RCC 7860 (cell line): ENCODE results near the gene CCL8.
"Not testable (repeated sequence)": the region's sequence is repeated elsewhere in the genome, so short reads cannot be mapped to it uniquely, and the experiment has no call there.

Source experiments
- DNase-seq: peaks from one replicate; pipeline ENCODE4 v3.0.0-alpha.2; 2015; ENCODE audit warnings: low spot score
- FAIRE-seq: peaks from 2 replicates; lab custom pipeline; 2012; peaks lifted over from hg19 to GRCh38; lab: Jason Lieb, UNC

The CCL8 gene

GRCh38 chr17:34313164-34313563 lies 6.1 kb upstream of the CCL8 start:
- FAIRE-seq (no peak), DNase-seq (no peak)

DNA sequence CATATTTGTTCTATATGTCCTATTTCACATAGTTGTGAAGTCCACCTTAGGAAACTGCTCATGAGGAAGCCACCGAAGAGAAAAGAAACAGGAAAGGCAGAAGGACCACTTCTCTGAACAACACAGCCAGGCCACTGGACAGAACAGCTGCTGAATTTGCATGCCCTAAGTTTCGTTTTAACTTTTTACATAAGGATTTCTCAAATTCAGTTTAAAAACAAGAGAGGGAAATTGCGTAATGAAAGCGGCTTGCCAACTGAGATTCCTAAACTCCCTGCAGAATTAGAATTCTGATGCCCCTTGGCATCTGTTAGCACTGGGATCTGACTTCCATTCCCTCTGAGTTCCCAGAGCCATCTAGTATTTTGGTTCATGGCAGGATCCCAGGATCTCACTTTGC lies 5.0 kb upstream of the CCL8 start:
- DNase-seq, result no peak
- FAIRE-seq, result no peak

GRCh38 chr17:34318474-34318873 lies 761 bp upstream of the CCL8 start:
- DNase-seq (no peak), FAIRE-seq (no peak)

DNA sequence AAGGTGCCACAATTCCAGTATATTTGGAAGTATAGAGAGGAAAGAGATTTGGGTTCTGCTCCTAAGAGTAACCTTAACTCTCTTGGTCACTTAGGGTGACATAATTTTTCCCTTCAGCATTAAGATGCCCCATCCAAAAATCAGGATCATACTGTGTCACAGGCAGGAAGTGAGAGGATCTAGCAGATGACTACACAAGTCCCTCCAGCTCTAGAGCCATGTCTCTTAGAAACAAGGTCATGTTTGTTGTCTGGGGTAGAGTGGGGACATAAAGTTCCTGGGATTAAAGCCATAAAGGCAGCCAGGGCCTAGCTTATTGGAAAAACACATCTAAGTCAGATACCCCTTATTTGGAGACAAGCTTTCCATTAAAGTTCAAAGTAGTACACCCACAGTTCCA lies 2.7 kb downstream of the CCL8 start:
- DNase-seq (no peak), FAIRE-seq (no peak)

- not testable (repeated sequence) for DNase-seq, FAIRE-seq
Observed at GRCh38 chr17:34327580-34327979, 8.3 kb downstream of the CCL8 start.

DNA sequence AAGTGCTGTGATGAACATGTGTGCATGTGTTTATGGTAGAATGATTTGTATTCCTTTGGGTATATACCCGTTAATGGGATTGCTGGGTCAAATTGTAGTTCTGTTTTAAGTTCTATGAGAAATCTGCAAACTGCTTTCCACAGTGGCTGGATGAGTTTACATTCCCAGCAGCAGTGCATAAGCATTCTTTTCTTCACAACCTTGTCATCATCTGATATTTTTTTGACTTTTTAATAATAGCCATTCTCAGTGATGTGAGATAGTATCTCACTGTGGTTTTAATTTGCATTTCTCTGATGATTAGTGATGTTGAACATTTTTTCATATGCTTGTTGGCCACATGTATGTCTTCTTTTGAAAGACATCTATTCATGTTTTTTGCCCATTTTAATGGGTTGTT lies 18.5 kb downstream of the CCL8 start:
- DNase-seq (no peak), FAIRE-seq (no peak)

GRCh38 chr17:34339138-34339770 lies 20.0 kb downstream of the CCL8 start:
- FAIRE-seq (no peak), DNase-seq (no peak)

DNA sequence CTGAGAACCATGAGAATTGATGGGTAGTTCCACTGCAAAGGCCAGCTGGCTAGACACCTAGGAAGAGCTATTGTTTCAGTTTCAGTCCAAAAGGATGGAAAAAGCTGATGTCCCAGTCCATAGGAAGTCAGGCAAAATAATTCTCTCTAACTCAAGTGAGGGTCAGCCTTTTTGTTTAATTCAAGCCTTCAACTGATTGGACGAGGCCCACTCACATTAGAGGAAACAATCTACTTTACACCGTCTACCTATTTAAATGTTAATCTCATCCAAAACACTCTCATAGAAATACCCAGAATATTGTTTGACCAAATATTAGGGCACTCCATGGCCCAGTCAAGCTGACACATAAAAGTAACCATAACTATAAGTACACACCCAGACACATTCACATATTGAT lies 22.7 kb downstream of the CCL8 start:
- FAIRE-seq (no peak), DNase-seq (no peak)

GRCh38 chr17:34347063-34347462 lies 27.8 kb downstream of the CCL8 start:
- DNase-seq, result no peak
- FAIRE-seq, result no peak

GRCh38 chr17:34349751-34350150 lies 30.5 kb downstream of the CCL8 start:
- FAIRE-seq (no peak), DNase-seq (no peak)

DNA sequence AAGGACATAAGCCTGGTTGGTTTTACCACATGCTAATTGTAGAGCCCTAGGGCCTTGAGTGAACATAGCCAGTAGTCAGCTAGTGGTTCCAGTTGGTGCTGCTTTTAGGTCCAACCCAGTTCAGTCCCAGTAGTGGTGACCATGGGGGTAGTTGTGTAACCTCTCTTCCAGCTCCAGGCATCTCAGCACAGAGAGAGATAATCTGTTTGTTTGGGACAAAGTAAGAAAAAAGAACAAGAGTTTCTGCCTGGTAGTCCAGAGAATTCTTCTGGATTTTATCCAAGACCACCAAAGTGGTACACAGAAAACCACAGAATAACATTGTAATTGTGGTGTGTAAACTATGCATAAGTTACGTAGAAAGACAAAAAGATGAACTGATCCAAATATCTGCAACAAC lies 31.9 kb downstream of the CCL8 start:
- FAIRE-seq, result no peak
- no peak for DNase-seq

GRCh38 chr17:34352191-34352590 lies 33.0 kb downstream of the CCL8 start:
- FAIRE-seq, result no peak

GRCh38 chr17:34354637-34355036 lies 35.4 kb downstream of the CCL8 start:
- no peak for FAIRE-seq
- DNase-seq, result no peak

More at GRCh38 chr17:34352191-34352590, 33.0 kb downstream of the CCL8 start:
- DNase-seq, result no peak

DNA sequence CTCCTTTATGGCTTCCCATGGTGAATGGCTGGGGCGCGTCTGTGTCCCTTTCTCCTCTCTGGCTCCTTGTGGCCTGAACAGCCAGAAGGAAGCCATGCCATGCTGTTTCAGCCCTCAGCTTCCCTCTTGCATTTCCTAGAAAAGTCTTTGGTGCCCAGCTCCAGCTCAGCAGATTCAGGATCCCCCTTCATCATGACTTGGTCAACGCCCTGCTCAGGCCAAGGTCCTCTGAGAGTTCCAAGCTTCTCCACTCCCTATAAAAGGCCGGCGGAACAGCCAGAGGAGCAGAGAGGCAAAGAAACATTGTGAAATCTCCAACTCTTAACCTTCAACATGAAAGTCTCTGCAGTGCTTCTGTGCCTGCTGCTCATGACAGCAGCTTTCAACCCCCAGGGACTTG lies 37.0 kb downstream of the CCL8 start, which contains the start of gene CCL13:
Gene CCL13, plus strand, starts transcription at position 287 of the 400 bp plus-strand sequence. Its CDS starts 47 bp downstream, at position 334.
- FAIRE-seq (no peak), DNase-seq (no peak)

DNA sequence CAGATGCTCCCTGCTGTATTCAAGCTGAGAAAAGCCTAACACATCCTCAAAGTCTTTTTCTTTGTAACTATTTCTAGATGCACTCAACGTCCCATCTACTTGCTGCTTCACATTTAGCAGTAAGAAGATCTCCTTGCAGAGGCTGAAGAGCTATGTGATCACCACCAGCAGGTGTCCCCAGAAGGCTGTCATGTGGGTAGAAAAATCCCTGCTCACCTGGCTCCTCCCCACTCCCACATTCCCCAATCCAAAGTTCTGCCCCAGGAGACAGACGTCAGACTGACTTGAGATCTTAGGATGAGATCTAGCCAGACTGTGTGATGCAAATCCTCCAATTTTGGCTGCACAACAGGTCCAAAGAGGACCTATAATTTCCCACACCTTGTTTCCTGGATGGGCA lies 38.2 kb downstream of the CCL8 start:
- FAIRE-seq, result no peak
- DNase-seq, result no peak

- FAIRE-seq, result no peak
Observed at GRCh38 chr17:34358631-34359030, 39.4 kb downstream of the CCL8 start.

DNA sequence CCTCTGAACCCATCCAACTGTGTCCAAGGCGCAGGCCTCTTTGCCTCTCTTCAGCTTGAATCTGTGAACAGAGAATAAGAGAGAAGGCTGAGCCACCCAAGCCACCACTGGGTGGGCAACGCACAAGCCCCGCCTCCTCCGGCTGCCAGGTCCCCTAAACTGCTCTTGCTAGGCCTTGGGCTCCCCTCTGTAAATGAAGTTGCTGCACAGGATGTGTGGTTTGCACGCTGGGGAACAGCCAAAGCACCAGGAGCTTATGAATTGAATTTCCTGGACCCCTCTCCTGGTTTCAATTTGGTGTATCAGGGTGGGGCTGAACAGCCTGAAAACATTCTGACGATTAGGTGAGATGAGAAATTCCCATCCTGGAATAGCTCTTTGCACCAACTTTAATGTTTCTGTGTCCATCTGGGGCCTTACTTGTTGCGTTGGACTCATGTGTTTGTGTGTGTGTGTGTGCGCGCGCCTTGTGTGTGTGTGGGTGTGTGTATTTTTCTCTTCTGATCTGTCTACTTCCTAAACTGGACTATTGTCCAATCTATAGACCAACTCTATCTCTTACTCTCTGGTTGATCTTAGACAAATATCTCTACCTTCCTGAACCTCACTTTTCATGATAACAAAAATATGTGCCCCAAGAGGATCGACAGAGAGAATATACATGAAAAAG lies 41.5 kb downstream of the CCL8 start:
- DNase-seq (no peak), FAIRE-seq (no peak)

More at GRCh38 chr17:34358631-34359030, 39.4 kb downstream of the CCL8 start:
- DNase-seq, result no peak

- DNase-seq (peak; percentile 77), FAIRE-seq (peak; percentile 71)
Observed at GRCh38 chr17:34361478-34362061, 42.3 kb downstream of the CCL8 start.

- FAIRE-seq (no peak), DNase-seq (no peak)
Observed at GRCh38 chr17:34363183-34363661, 44.0 kb downstream of the CCL8 start, which contains the start of gene CCL1. CCL1 (minus strand) TSS chr17:34363233; CDS start chr17:34363161, 72 bp downstream.

GRCh38 chr17:34364751-34365150 lies 45.5 kb downstream of the CCL8 start:
- DNase-seq, result no peak
- FAIRE-seq, result no peak

- DNase-seq (no peak), FAIRE-seq (no peak)
Observed at GRCh38 chr17:34365340-34365739, 46.1 kb downstream of the CCL8 start.

- no peak for FAIRE-seq
Observed at GRCh38 chr17:34366010-34366409, 46.8 kb downstream of the CCL8 start.

More at GRCh38 chr17:34366010-34366409, 46.8 kb downstream of the CCL8 start:
- DNase-seq, result no peak
